GM06990 (cell line): Measurements from ENCODE around the gene TARS2.

Experiments used
- DNase-seq: peaks from one replicate; pipeline ENCODE4 v3.0.0-alpha.2; 2011; ENCODE audit not compliant: insufficient read length; ENCODE audit errors: extremely low read depth
- H3K27me3 ChIP-seq: replicated peaks from 2 replicates; pipeline ENCODE4 v1.6.0; 2011; ENCODE audit warnings: low read length; ENCODE audit not compliant: control insufficient read depth, insufficient read depth
- H3K36me3 ChIP-seq: 2 replicates; pipeline ENCODE4 v1.5.1; 2011; ENCODE audit warnings: low read length; ENCODE audit not compliant: control insufficient read depth, insufficient read depth
- H3K4me3 ChIP-seq: replicated peaks from 2 replicates; pipeline ENCODE4 v1.5.1; 2011; ENCODE audit warnings: low read depth, mild to moderate bottlenecking, control low read depth, low read length
- TF ChIP-seq, protein P1 (sequence below): IDR thresholded peaks from 2 replicates; pipeline ENCODE4 v1.5.1; 2011; ENCODE audit warnings: low read length, control low read depth, mild to moderate bottlenecking, inconsistent platforms; ENCODE audit not compliant: insufficient read depth, poor library complexity, severe bottlenecking

Gene TARS2

DNA sequence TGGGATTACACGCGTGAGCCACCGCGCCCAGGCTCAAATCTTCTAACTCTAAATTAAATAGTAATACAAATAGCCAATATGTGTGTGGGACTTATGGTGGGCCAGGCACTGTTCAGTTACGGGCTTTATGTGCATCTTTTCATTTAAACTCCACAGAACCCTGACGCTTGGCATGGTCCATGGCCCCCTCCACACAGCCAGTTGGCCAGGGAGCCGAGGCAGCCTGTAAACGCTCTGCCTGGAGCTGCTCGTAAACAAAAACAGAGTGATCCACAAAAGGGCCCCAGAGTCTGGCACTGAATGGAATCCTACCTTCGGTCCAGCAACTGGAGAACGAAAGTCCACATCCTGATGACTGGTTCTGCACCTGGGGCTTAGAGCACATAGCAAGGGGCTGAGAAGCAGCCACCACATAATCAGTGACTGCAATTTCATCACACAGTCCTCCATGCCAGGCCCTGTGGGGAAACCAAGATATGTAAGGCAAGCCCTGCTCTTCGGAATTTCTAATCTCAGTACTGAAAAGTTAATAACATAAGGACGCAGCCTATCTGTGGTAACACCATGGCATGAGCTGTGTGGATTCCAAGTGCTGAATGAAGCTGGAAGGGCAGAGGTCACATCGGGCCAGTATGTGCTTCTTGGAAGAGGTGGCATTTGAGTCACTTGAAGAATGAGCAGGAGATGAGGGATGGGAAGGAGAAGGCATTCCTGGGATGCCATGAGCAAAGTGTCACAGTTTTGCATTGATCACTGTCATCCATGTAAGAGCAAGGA, 48.5 kb downstream of the TARS2 start:
- H3K27me3 ChIP-seq: no peaks in the 10 kb centered on the region
- no peak overlapping the region for H3K4me3 ChIP-seq
- TF ChIP-seq, protein P1, sequence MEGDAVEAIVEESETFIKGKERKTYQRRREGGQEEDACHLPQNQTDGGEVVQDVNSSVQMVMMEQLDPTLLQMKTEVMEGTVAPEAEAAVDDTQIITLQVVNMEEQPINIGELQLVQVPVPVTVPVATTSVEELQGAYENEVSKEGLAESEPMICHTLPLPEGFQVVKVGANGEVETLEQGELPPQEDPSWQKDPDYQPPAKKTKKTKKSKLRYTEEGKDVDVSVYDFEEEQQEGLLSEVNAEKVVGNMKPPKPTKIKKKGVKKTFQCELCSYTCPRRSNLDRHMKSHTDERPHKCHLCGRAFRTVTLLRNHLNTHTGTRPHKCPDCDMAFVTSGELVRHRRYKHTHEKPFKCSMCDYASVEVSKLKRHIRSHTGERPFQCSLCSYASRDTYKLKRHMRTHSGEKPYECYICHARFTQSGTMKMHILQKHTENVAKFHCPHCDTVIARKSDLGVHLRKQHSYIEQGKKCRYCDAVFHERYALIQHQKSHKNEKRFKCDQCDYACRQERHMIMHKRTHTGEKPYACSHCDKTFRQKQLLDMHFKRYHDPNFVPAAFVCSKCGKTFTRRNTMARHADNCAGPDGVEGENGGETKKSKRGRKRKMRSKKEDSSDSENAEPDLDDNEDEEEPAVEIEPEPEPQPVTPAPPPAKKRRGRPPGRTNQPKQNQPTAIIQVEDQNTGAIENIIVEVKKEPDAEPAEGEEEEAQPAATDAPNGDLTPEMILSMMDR: no peak
- no peaks in the 10 kb centered on the region for H3K36me3 ChIP-seq
- DNase-seq: no peak

DNA sequence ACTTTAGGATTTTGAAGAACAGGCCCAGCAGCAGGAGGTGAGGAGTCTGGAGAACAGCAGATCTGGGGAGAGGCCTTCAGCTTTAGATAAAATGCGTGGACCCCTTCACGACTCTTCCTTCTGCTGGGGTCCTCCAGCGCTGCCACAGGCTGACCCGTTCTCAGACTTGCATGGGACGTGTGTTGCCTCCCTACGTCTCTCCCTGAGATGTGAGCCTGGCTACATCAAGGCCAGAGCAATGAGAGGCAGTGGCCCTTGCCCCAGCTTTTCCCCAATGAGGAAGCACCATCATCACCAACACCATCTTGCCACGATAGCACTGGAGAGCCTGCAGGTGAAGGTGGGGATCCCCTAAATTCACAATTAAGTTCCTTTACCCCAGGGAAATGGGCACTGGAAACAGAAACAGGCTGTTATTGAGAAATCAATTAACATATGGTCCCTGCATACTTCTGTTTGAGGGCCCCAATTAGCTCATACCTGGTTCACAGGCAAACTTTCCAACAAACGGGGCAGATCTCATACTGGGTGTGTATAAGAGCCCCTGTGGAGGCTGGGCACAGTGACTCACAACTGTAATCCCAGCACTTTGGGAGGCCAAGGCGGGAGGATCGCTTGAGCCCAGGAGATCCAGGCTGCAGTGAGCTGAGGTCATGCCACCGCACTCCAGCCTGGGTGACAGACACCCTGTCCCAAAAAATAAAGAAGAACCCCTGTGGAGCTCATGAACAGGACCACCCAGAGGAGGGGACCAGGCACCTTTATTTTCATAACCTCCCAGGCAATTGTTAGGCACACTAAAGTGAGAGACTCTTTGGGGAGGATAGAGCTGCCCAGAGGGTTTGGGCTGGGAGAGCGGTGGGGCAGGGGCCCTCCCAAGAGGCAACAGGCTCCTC, 49.9 kb downstream of the TARS2 start:
- no peak for DNase-seq
- TF ChIP-seq, protein P1: no peak
- Histone ChIP-seq H3K4me3 (no peak overlapping the region), H3K36me3 (no peaks in the 10 kb centered on the region), H3K27me3 (no peaks in the 10 kb centered on the region)

DNA sequence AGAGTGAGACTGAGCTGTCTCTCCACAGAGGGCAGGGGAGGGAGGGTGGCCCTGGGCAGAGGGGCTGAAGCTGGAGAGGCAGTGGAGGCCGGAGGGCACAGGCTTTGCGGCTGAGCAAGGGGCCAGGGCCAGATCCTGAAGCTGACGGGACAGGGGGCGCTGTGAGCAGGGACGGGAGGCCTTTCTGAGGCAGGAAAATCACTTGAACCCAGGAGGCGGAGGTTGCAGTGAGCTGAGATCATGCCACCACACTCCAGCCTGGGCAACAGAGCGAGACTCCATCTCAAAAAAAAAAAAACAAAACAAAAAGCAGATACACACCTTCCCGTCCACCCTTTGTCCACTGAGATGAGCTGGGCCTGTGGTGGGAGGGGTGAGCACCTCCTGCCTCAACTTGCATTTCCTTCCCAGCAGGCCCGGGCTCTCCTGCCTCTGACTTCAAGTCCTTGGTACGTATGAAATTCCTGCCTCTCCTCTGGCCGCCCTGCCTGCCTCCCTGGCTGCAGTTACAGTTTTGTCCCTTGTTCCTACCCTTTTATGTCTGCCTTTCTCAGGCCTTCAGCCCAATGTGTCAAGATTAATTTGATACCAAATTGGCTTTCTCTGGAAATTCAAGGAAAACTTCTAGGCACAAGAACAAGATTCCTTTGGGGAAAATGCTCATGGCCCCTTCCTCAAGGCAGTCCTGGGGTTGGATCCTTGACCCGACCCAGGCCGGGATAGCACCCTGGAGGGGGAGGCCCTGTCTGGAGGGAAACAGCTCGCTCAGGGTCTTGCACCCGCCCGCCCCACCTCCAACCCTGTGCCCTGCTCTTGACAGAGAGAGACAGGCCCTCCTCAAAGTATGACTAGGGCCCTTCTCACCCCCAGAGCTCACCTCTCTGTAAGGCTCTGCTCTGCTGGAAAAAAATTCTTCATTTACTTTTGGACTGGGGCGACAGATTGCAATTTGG, 50.8 kb downstream of the TARS2 start:
- TF ChIP-seq, protein P1: no peak
- no peak for DNase-seq
- no peaks in the 10 kb centered on the region for H3K36me3 ChIP-seq
- H3K4me3 ChIP-seq: no peak overlapping the region
- no peaks in the 10 kb centered on the region for H3K27me3 ChIP-seq

DNA sequence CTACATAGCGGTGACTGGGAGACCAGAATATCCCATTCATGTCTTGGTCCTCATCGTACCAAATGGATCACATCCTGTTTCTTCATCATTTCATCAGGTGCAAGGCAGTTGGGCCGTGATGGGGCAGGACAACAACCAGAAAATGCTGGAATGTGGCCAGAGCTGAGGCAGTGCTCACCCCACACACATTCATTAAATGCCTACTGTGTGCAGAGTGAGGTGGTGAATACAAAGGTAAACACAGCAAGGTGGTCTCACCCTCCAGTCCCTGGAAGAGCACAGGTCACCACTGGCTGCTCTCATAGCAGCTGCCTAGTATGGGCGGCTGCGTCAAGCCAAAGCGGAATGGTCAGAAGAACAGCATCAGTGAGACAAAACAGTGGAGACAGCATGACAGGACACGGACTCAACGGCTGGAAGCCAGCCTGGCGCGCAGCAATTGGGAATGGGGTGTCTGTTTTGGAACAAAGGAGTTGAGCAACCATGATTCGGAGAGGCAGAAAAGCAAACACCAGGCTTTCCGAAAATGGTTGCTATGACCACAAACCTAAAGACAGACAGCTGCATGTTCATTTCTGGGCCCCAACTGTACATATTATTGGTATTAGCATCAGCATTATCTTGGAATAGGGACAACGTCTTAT, 56.4 kb downstream of the TARS2 start:
- Histone ChIP-seq H3K36me3 (no peaks in the 10 kb centered on the region), H3K27me3 (no peaks in the 10 kb centered on the region), H3K4me3 (no peak overlapping the region)
- TF ChIP-seq, protein P1: no peak
- no peak for DNase-seq

DNA sequence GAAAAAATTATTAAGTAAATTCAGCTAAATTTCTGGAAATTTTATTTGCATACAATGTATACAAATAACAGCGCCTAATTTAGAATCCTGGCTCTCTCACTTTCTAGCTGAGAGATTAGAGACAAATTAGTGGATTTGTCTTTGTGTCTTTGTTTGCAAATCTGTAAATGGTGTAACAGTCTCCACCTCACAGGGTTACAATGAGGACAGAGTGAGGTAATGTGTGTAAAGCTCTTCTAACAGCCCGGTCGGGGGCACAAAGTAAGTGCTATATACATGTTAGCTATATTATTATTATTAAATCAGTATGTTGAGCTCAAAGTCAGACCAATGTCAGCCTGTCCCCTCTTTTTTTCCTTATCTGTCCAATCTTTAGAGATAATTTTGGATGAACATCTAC, 57.0 kb downstream of the TARS2 start:
- Histone ChIP-seq H3K4me3 (no peak overlapping the region), H3K36me3 (no peaks in the 10 kb centered on the region), H3K27me3 (no peaks in the 10 kb centered on the region)
- TF ChIP-seq, protein P1: no peak
- no peak for DNase-seq
